Umbilical cord (tissue), 2 donors: ENCODE data around the gene CARD14. TPM values are rescaled to one million over a fixed set of nuclear protein-coding genes. Genes with fewer than 3 reads are reported as not detected.

Source experiments
- DNase-seq: peaks from one replicate; pipeline ENCODE4 v3.0.0-alpha.2; 2015; ENCODE audit warnings: low spot score
- total RNA-seq: library from RNA; depleted of rRNA; stranded (reverse); fragments of >200 nt; gene quantifications from one replicate; pipeline ENCODE4 v1.2.3, GENCODE V29; 2014; ENCODE audit warnings: low replicate concordance; ENCODE audit not compliant: insufficient read depth

The CARD14 gene
- total RNA-seq, 1 donor from 2014 or later, result 3.9 TPM

DNA sequence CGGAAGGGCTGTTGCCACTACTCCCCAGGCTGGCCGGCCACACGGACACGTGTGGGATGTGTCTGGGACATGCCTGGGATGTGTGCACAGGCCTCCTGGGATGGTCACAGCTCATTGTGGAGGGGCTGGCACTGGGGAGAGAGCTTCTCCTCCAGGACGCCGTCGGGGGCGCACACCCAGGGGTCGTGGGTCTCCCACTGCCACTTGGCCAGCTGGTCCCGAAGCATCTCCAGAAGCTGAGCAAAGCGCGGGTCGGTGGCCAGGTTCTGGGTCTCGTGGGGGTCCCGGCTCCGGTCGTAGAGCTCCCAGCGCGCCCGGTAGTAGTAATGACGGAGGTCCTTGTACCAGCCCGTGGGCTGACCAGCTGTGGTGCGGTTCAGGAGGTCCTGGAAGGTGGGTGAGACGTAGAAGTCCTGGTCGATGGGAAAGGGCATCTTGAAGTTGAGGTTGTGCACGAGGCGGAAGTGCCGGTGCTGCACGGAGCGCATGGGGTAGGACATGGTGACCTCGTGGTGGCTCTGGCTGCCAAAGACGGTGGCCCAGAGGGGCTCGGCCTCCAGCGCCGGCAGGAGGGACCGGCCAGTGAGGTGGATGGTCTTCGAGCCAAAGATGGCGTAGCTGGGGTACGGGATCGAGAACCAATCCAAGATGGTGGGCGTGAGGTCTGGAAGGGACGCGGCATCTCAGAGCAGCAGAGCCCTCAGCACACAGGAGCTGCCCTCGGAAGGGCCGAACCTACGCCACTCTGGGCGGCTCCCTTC lies 40.7 kb downstream of the CARD14 start:
- no peak for DNase-seq

- no peak for DNase-seq
These were observed 42.3 kb downstream of the CARD14 start for GRCh38 chr17:80212109-80212508.

DNA sequence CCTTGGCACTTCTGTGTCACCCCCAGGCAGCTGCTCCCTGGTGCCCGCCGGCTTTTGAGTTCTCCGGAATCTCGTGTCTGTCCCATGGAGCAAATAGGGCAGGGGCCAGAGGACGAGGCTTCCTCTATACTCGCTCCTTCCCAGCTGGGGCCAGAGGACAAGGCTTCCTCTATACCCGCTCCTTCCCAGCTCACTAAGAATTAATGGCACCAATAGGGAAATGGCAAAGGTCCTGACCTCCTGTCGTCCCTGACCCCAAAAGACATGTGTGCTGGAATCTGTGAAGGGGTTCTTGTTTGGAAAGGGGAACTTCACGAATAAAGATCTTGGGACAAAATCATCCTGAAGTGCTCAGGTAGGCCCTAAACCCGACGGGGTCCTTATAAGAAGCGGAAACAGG lies 42.7 kb downstream of the CARD14 start:
- DNase-seq, result no peak

- no peak for DNase-seq
These were observed 43.3 kb downstream of the CARD14 start for GRCh38 chr17:80212962-80213642.

GRCh38 chr17:80213643-80213975 lies 43.8 kb downstream of the CARD14 start:
- DNase-seq, result no peak

- DNase-seq, result no peak
These were observed 44.4 kb downstream of the CARD14 start for GRCh38 chr17:80214012-80214877.

DNA sequence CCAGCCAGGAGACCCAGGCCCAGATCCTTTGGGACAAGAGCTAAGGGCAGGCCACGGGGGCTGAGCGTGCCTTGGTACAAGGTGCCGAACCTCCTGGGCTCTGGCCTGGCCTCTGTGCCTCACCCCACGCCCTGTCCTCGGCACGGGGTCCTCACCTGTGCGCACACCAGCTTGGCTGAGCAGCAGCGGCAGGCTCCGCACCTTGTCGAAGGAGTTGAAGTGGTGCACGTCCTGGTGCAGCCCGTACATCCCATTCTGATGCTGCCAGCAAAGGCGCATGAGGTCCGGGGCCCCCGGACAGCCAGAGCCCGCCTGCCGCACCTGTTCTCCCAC lies 45.0 kb downstream of the CARD14 start:
- DNase-seq, result no peak

DNA sequence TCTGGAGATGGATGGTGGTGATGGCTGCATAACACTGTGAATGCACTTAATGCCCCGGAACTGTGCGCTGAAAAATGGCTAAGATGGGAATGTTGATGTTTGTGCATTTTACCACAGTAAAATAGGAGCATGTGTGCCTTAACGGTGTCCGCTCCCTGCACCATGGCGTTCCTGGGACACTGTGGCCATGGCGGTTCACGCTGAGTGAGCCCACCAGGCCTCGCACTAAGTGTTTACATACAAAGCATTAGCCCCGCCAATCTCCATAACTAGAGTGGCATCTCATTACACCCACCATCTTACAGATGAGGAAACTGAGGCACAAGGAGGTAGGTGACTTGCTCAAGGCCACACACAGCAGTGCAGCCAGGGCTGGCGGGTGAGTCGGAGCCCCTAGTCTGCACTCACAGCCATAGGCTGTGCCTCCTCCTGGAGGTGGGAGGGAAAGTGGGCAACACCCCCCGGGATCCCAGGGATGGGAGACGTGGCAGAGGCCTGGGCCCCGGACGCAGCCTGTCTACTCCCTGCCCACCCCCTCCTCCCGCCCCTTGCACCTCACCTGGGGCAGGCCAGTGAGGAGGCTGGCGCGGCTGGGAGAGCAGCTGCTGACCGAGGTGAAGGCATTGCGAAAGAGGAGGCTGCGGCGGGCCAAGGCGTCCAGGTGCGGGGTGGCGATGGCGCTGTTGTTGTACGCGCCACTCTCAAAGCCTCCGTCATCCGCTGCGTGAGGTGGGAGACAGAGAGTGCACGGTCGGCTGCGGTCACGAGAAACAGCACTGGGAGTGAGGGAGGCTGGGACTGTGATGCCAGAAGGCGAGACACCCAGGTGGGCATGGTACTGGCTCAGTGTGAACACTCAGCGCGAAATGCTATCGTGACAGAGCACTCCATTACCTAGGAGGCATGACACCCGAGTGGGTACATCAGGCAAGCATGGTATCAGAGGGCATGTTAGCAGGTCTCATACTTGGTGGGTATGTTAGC lies 46.9 kb downstream of the CARD14 start:
- DNase-seq, result no peak

DNA sequence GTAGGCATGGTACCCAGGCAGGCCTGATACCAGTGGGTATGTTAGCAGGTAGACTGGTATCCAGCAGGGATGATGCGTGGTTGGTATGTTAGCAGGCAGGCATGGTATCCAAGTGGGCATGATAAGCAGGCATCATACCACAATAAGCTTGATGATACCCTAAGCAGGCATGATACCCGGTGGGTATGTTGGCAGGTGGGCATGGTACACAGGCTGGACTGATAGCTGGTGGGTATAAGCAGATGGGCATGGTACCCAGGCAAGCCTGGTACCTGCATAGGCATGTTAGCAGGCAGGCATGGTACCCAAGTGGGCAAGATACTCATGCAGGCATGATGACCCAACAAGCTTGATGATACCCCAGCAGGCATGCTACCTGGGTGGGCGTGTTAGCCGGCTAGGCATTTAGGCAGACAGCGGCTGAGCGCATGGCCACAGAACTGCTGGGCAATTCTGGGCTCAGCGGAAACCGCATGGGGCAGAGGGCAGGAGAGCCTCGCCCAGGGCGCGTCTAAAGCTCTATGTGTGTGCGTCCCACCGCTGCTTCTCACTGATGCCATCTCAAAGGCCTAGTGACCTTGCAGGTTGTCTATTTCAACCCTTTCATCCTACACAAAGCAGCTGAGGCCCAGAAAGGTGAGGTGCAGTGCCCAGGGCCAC lies 48.0 kb downstream of the CARD14 start:
- DNase-seq, result no peak

DNA sequence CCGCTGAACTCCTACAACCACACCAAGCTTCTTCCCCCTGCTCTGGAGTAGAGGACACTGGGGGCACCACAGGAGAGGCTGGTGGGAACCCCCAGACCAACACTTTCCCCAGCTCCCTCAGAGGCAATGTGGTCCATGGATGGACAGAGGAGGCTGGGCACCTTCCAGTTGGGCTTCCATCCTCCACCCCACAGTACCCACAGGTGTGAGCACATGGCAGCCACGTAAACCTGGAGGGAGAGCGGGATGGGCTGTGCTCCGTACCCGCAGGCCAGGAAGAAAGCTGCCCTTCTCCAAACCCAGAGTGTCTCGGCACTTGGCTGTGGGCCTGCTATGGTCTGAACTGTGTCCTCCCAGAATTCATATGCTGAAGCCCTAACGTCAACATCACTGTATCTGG lies 48.6 kb downstream of the CARD14 start:
- no peak for DNase-seq

GRCh38 chr17:80219013-80219762 lies 49.4 kb downstream of the CARD14 start:
- DNase-seq, result peak; percentile 67

- no peak for DNase-seq
These were observed 49.9 kb downstream of the CARD14 start for GRCh38 chr17:80219763-80220053.

DNA sequence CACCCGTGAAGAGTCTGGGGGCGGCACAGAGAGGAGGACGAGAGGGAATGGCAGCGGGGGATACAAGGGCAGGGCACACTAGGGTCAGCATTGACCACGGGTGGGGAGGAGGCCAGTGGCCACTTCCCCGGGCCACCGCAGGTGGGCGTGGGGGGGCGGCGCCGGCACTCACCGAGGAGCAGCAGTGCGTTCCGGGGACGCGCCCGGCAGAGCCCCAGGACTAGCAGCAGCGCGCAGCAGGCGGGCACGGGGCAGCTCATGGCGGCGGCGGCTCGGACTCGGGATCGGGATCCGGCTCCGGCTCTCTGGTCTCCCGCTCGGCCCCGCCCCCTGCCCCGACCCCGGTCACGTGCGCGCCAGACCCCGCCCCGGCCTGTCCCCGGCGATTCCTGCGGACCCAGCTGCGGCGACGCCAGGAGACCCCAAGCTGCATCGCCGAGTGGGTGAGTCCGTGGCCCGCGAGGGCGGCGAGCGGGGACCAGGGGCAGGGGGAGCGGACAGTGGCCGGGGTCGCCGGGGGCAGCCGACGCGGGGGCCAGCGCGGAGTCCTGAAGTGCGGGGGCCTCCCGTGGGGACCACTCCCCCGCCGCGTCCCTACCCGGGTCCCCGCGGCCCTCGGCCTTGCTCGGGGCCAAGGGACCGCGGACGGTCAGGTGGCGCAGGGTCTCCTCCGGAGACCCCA lies 50.4 kb downstream of the CARD14 start, which contains the start of the genes SGSH and SLC26A11:
TSS of gene SGSH (minus strand) at position 280 of the 682 bp plus-strand sequence. CDS start at position 260, 20 bp downstream.
TSS of gene SLC26A11 (plus strand) at position 374 of the 682 bp plus-strand sequence. CDS start 1,134 bp downstream, outside the sequence.
- DNase-seq, result peak; percentile 61

- peak; percentile 20 for DNase-seq
These were observed 50.9 kb downstream of the CARD14 start for GRCh38 chr17:80220736-80221215.

DNA sequence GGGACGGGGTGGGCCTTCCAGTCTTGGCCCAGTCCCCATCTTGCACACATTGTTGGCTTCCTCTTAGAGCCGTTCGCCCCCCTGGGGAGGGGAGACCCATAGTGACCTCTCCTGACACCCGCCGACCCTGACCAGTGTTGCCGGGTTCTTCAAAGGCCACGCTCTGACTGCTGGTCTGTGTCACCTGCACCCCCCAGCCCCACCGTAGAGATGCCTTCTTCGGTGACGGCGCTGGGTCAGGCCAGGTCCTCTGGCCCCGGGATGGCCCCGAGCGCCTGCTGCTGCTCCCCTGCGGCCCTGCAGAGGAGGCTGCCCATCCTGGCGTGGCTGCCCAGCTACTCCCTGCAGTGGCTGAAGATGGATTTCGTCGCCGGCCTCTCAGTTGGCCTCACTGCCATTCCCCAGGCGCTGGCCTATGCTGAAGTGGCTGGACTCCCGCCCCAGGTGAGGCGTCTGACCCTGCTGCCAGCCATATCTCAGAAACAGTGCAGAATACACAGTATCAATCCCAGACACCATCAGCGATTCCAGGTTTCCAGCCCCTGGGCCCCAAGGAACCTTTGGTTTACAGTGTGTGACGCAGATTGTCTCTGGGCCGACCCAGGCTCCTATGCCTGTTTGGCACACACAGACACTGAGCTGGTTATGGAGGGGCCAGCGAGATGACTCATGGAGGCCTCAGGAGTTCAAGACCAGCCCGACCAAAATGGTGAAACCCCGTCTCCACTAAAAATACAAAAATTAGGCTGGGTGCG lies 51.7 kb downstream of the CARD14 start:
- DNase-seq, result no peak

- no peak for DNase-seq
These were observed 52.7 kb downstream of the CARD14 start for GRCh38 chr17:80222376-80223141.

DNA sequence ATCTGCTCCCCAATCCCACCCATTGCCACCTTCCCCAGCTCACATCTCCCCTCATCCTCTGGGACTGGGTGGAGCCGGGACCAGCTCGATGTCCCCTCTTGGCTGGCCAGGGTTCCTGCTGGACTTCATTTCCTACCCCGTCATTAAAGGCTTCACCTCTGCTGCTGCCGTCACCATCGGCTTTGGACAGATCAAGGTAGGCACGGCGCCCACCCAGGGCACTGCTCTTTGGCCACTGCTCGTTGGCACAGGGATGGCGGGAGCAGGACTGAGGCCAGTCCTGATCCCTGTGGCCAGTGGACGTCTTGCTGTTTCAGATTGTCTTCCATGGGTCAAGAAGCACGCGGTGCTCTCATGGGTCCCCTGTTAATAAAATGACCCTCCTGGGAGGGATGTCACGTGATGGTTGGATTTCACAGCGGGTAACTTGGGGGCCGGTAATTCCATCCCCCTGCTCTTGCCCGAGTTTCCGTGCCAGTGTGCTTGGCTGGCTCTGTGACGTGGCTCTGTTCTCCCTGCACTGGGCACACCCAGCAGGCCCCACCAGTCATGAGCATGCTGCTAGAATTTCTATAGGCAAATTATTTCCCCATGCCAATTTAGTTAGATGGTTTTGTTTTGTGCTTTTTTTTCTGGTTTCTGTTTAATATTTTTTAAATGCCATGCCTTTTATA lies 53.4 kb downstream of the CARD14 start:
- no peak for DNase-seq
